K562 (cell line): ENCODE results near the gene SMG1.
"Not testable (repeated sequence)": the region's sequence is repeated elsewhere in the genome, so short reads cannot be mapped to it uniquely, and the experiment has no call there.

ENCODE experiments used
- FOSL1 ChIP-seq: fragments of 200-800 bp; sonication (Bioruptor generic); conservative IDR thresholded peaks from 2 replicates; pipeline ENCODE4 v1.6.1; 2016; ENCODE audit warnings: missing genetic modification characterization, missing compliant biosample characterization
- POLR2B ChIP-seq: fragments of 450-650 bp; IDR thresholded peaks from 2 replicates; pipeline ENCODE4 v1.6.1; 2018; ENCODE audit warnings: low read depth; ENCODE audit not compliant: partially characterized antibody
- ZNF24 ChIP-seq: fragments of 450-650 bp; IDR thresholded peaks from 2 replicates; pipeline ENCODE4 v1.6.1; 2016
- ZNF830 ChIP-seq: fragments of 250-450 bp; sonication (Bioruptor Pico); IDR thresholded peaks from 2 replicates; pipeline ENCODE4 v1.5.0; 2021; ENCODE audit warnings: mild to moderate bottlenecking
- TF ChIP-seq, protein P1 (sequence below): fragments of 450-650 bp; IDR thresholded peaks from 2 replicates; pipeline ENCODE4 v1.6.1; 2018; ENCODE audit not compliant: partially characterized antibody
- TF ChIP-seq, protein P2 (sequence below), 2 experiments: fragments of 200-800 bp in 1 of 2; sonication (Bioruptor generic) in 1 of 2; sonication (generic) in 1 of 2; formaldehyde crosslinking in 1 of 2; IDR thresholded peaks in 1 of 2; conservative IDR thresholded peaks in 1 of 2; 2 replicates each; pipeline versions ENCODE4 v1.5.0 to v1.6.1; 2016 to 2020; ENCODE audit warnings: missing compliant biosample characterization in 1 of 2, missing genetic modification characterization in 1 of 2, missing genetic modification reagents in 1 of 2
- TF ChIP-seq, protein P3 (sequence below): fragments of 450-650 bp; formaldehyde crosslinking; IDR thresholded peaks from 2 replicates; pipeline ENCODE4 v1.4.0; 2020; ENCODE audit warnings: mild to moderate bottlenecking, moderate library complexity

DNA sequence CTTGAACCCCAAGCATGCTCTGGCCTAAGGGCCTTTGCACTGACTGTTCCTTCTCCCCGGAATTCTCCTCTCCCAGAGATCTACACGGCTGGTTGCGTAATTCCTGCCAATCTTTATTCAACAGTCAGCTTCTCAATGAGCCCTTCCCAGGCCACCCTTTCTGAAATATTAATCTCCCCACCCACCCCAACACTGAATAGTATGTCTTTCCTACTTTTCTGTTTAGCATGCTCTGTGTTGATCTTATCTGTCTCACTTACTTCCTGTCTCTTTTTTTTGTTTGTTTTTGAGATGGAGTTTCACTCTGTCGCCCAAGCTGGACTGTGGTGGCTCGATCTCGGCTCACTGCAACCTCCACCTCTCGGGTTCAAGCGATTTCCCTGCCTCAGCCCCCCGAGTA lies 169.6 kb downstream of the SMG1 start:
- TF ChIP-seq, protein P1, sequence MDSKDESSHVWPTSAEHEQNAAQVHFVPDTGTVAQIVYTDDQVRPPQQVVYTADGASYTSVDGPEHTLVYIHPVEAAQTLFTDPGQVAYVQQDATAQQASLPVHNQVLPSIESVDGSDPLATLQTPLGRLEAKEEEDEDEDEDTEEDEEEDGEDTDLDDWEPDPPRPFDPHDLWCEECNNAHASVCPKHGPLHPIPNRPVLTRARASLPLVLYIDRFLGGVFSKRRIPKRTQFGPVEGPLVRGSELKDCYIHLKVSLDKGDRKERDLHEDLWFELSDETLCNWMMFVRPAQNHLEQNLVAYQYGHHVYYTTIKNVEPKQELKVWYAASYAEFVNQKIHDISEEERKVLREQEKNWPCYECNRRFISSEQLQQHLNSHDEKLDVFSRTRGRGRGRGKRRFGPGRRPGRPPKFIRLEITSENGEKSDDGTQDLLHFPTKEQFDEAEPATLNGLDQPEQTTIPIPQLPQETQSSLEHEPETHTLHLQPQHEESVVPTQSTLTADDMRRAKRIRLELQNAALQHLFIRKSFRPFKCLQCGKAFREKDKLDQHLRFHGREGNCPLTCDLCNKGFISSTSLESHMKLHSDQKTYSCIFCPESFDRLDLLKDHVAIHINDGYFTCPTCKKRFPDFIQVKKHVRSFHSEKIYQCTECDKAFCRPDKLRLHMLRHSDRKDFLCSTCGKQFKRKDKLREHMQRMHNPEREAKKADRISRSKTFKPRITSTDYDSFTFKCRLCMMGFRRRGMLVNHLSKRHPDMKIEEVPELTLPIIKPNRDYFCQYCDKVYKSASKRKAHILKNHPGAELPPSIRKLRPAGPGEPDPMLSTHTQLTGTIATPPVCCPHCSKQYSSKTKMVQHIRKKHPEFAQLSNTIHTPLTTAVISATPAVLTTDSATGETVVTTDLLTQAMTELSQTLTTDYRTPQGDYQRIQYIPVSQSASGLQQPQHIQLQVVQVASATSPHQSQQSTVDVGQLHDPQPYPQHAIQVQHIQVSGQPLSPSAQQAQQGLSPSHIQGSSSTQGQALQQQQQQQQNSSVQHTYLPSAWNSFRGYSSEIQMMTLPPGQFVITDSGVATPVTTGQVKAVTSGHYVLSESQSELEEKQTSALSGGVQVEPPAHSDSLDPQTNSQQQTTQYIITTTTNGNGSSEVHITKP, result not testable (repeated sequence)
- TF ChIP-seq ZNF830; ZNF24; FOSL1 (tag); POLR2B: not testable (repeated sequence)
- TF ChIP-seq, protein P2, sequence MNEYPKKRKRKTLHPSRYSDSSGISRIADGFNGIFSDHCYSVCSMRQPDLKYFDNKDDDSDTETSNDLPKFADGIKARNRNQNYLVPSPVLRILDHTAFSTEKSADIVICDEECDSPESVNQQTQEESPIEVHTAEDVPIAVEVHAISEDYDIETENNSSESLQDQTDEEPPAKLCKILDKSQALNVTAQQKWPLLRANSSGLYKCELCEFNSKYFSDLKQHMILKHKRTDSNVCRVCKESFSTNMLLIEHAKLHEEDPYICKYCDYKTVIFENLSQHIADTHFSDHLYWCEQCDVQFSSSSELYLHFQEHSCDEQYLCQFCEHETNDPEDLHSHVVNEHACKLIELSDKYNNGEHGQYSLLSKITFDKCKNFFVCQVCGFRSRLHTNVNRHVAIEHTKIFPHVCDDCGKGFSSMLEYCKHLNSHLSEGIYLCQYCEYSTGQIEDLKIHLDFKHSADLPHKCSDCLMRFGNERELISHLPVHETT (CRISPR knock-in tag; conservative IDR thresholded peaks at IDR 0.05 in 1 of 2, IDR thresholded peaks at IDR 0.05 in 1 of 2), result not testable (repeated sequence)
- TF ChIP-seq, protein P3, sequence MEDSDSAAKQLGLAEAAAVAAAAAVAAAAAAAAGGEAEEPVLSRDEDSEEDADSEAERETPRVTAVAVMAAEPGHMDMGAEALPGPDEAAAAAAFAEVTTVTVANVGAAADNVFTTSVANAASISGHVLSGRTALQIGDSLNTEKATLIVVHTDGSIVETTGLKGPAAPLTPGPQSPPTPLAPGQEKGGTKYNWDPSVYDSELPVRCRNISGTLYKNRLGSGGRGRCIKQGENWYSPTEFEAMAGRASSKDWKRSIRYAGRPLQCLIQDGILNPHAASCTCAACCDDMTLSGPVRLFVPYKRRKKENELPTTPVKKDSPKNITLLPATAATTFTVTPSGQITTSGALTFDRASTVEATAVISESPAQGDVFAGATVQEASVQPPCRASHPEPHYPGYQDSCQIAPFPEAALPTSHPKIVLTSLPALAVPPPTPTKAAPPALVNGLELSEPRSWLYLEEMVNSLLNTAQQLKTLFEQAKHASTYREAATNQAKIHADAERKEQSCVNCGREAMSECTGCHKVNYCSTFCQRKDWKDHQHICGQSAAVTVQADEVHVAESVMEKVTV, result not testable (repeated sequence)
